HG03439 (cell line): ENCODE measurements around the gene EMSY.
"Not testable (repeated sequence)": the region's sequence is repeated elsewhere in the genome, so short reads cannot be mapped to it uniquely, and the experiment has no call there.

ENCODE experiments used
- ATAC-seq: cut with Tn5 transposase; IDR thresholded peaks from one replicate; pipeline ENCODE4 v1.9.1; 2021; ENCODE audit warnings: mild to moderate bottlenecking, moderate library complexity; ENCODE audit not compliant: unreplicated experiment

The EMSY gene

GRCh38 chr11:76444384-76445120, at the start of gene EMSY:
Gene EMSY, plus strand, starts transcription at chr11:76445018. Its CDS starts 1,921 bp downstream, at chr11:76446939.
- peak; percentile 94 for ATAC-seq

GRCh38 chr11:76395296-76395695, 49.5 kb upstream of the EMSY start:
- ATAC-seq: no peak

- no peak for ATAC-seq
Observed at GRCh38 chr11:76397383-76397782, 47.4 kb upstream of the EMSY start.

GRCh38 chr11:76400967-76401366, 43.9 kb upstream of the EMSY start:
- ATAC-seq: no peak

GRCh38 chr11:76401484-76401883, 43.3 kb upstream of the EMSY start:
- not testable (repeated sequence) for ATAC-seq

GRCh38 chr11:76406359-76406758, 38.5 kb upstream of the EMSY start:
- ATAC-seq: no peak

- no peak for ATAC-seq
Observed at GRCh38 chr11:76408171-76408965, 36.5 kb upstream of the EMSY start.

GRCh38 chr11:76410851-76411357, 33.9 kb upstream of the EMSY start:
- ATAC-seq: no peak

- no peak for ATAC-seq
Observed at GRCh38 chr11:76415073-76415472, 29.7 kb upstream of the EMSY start.

GRCh38 chr11:76419896-76420295, 24.9 kb upstream of the EMSY start:
- no peak for ATAC-seq

- ATAC-seq: no peak
Observed at GRCh38 chr11:76424379-76424778, 20.4 kb upstream of the EMSY start.

- no peak for ATAC-seq
Observed at GRCh38 chr11:76424891-76425290, 19.9 kb upstream of the EMSY start.

- no peak for ATAC-seq
Observed at GRCh38 chr11:76426660-76427059, 18.2 kb upstream of the EMSY start.

- ATAC-seq: no peak
Observed at GRCh38 chr11:76436020-76436419, 8.8 kb upstream of the EMSY start.

GRCh38 chr11:76443268-76443980, 1.4 kb upstream of the EMSY start:
- no peak for ATAC-seq

GRCh38 chr11:76444065-76444383, 794 bp upstream of the EMSY start:
- ATAC-seq: no peak

GRCh38 chr11:76445121-76446084, 585 bp downstream of the EMSY start:
- ATAC-seq: peak; percentile 24

- ATAC-seq: no peak
Observed at GRCh38 chr11:76448506-76448905, 3.7 kb downstream of the EMSY start.

GRCh38 chr11:76453248-76453647, 8.4 kb downstream of the EMSY start:
- no peak for ATAC-seq

GRCh38 chr11:76455331-76455730, 10.5 kb downstream of the EMSY start:
- ATAC-seq: no peak
